GM21786 (cell line): ENCODE data around the gene PARVA.

ENCODE experiments used
- ATAC-seq: cut with Tn5 transposase; IDR thresholded peaks from one replicate; pipeline ENCODE4 v1.9.1; 2021; ENCODE audit not compliant: unreplicated experiment

The PARVA gene

DNA sequence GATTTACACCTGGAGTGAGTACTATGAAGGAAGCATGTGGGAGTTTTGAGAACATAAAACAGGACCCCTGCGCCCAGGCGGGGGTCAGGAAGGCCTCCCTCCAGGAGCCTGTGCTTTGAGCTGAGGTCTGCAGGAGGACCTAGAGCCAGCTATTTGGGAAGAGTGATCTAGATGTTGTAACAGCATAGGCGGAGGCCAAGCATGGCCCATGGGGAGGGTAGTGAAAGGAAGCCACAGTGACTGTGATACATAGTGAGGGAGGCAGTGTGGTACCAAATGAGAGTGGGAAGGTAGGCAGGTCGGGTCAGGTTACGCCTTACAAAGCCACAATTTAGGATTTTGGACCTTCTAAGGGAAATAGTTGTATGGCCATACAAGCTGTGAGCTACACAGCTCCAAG is 147.5 kb downstream of the PARVA start:
- ATAC-seq: no peak

DNA sequence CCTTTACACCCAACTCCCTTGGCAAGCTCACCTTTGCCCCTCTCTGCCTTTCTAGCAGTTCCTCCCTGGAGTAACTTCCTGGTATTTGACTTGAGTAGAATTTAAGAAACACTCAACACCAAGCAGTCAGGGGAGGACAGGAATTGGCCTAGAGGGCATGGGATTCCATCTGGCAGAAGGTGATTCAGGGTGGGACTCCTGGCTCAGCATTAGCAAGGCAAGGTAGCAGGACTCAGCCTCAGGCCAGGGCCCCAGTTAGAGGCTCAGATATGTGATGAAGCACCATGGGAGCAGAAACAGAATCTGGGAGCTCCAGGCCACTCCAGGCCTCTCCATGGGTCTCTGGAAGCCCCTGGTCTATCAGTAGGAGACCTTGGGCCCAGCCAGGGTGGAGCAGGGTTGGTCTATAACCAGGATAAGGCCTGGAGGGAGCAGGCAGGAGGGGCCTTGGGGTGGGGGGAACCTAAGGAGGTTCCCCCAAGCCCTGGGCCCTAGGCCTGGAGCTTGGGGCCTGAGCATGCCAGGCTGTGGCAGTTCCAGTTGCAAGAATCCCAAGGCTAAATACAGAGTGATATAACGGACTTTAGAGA is 148.2 kb downstream of the PARVA start:
- ATAC-seq: no peak

DNA sequence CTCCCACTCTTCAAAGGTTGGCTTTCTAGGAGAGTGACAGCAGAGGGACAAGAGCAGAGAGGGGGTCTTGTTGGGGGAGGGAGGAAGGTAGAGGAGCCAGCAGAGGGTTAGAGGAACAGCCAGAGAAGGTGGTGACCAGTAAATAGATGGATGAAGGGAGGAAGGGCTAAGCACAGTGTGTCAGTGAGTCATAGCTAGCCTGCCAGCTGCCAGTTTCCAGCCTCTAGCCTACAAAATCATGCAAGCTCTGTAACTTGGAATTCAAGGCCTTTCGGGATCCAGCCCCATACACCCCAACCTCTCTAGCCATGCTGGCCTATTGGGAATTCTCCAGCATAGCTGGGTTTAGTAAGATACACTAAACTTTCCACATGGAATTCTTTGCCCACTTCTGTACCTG is 149.4 kb downstream of the PARVA start:
- no peak for ATAC-seq

DNA sequence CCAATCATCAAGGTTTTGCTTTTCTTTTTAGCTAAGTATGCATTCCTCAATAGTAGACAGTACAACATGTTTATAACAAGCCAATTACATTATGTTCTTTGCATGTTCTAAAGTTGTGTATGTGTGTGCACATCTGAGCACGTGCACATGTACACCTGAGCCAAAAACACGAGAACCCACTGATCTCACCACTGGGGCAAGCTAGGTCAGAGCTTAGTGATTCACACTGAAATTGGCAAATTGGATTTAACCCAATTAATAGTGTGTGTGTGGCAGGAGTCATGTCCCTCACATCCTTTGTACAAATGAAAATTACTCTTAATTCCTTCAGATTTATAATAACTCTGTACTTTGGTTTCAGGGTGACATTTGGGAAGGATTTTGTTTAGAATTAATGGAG is 151.1 kb downstream of the PARVA start:
- ATAC-seq: no peak

DNA sequence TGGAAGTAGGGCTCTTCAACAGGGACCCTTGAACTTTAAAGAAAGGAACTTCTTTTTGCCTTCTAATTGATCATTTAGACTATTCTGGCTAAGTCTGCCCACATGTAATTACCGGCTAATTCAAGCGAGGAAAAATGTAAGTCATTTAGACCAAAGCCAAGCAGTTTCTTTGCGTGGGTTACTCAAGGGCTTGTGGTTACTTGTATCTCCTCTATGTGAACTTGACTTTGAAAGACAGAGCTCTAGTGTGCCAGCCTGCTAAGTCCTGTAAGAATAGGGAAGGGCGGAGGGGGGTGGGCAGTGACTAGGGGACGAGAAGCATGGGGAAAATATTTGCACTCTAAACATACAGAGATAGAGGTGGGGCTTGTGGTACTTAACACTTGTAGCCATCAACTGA is 151.7 kb downstream of the PARVA start:
- ATAC-seq: no peak

DNA sequence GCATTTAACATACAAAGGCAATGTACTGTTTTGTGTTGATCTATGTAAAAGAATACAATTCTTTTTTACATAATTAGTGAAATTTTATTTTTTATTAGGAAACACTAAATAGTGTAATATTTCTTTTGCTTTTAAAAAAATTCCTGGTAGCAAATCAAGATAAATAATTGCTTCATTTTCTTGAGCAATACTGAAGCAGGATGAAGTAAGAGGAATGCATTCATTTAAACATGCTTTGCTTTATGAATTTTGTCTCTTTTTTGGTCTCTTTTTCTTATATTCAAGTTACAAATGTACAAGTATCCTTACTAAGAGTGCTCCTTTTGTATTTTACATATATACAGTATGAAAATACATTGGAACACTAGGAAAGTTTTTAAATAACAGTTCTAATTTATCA is 152.4 kb downstream of the PARVA start:
- ATAC-seq: no peak

DNA sequence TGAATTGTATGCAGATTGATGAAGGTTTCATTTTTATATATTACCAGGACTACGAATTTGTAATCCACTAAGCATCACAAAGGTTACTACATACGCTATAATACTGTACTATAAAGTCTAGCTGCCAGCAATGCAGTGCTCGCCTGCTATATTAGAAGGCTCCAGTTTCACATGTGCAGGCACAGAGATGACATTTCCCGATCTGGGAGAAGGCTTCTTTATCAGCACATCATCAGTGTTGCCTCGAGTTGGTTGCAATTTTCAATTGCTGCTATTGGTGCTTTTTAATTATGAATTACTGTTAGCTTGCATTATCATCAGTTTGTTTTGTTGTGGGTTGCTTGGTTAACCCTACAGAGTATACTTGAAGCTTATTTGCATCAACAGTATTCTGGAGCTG is 153.6 kb downstream of the PARVA start:
- no peak for ATAC-seq

DNA sequence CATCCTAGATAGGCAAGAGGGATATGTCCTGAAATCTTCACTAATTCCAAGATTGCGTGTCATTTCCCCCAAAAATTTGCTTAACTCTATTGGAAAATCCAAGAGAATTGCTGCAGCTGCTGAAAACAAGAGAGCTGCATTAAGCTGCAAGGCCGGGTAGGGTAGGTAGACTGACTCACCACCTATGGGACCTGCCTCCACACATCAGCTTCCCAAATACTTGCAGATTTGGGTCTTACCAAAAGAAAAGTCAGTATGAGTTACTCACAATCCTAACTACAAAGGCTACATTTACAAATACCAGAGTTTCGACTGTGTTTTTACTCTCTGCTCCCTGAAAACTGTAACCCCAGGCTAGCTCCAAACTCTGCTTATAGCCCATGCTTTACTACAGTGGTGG is 154.3 kb downstream of the PARVA start:
- no peak for ATAC-seq

DNA sequence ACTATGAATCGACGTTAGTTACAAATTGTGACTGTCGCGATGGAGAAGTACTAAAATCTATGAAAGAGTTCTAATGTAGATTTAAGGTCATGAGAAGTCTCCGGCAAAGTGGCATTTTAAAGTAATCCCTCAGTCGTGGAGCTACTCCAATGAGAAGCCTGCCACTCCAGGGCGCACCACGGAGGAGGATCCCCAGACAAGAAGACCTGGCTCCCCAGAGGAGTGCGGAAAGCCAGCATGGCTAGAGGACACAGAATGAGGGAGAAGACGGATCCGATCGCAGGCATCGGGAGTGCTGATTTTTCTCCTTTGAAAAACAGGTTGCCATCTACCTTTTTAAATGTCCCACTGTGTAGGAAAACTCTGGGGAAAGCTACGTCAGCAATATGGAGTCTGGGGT is 155.2 kb downstream of the PARVA start:
- no peak for ATAC-seq

DNA sequence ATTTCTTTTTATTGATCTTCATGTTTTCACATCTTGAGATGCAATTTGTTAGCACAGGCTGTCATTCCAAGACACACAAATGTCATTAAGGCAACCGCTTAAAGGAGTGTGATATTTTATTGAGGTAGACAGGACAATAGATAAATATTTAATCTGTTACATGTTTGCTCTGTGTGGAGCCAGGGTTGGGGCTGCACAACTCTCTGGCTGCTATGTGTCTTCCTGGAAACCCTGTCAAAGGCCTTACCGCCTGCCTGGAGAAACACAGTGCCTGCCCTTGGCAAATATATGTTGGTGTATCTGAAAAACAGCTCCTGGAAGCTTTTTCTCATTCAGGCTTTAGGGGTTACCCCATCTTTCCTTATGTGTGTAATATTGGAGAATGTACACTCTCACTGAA is 157.2 kb downstream of the PARVA start:
- ATAC-seq: no peak

DNA sequence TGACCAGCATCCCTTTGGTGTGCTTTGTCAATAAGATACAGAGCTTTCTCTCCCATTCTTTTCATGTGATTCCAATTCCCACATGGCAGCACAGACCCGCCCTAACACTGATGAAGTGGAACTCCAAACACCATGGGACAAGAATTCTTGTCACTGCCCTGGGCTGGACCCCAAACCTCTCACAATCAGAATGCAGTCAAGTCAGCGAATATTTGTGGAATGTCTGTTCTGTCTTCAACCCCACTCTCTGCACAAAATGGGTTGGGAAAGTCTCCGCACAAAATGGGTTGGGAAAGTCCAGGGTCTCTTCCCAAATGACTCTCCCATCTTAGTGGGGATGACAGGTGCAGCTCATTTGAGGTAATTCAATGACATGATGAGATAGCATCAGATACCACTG is 157.9 kb downstream of the PARVA start:
- no peak for ATAC-seq

DNA sequence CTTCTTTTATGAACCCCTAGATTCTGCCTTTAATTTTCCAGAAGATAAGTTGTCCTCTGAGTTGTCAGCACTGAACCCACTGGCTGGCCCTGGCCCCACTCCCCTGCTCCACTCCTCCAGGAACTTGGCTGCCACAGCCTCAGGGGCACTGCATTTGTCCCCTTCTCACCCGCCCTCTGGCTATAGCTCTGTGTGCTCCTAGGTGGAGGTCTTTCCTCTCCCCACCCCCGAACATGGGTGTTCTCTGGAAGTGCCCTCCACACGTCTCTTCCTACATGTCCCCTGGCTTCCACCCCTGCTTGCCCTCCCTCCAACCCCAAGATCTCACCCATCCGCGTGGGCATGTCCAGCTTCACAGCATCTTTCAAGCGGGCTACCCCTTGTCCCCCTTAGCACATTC is 159.2 kb downstream of the PARVA start:
- ATAC-seq: no peak

DNA sequence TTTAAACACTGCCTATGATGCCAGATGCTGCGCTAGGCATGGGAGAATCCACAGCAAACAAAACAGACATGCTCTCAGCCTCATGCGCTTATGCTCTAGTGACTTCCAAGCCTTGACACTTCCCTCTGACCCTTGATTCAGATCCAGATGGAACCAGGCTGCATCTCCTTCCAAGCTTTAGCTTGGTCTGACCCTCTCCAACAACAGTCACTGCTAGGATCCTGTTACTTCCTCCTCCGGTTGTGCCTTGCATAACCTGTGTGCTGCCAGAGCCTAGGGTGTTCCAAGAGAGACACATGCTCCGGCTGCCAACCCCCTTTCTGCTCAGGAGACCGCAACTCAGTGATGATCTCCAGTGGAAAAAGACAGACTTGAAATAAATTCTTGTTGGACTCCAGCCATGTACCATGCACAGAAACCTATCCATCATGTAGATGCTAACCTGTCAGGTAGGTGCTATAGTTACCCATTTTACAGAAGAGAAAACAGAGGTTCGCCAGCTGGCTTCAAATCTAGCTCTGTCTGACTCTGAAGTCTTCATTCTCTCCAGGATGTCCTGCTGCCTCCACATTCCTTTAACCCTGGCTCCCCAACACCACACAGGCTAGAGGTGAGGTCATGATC is 160.5 kb downstream of the PARVA start:
- ATAC-seq: no peak

DNA sequence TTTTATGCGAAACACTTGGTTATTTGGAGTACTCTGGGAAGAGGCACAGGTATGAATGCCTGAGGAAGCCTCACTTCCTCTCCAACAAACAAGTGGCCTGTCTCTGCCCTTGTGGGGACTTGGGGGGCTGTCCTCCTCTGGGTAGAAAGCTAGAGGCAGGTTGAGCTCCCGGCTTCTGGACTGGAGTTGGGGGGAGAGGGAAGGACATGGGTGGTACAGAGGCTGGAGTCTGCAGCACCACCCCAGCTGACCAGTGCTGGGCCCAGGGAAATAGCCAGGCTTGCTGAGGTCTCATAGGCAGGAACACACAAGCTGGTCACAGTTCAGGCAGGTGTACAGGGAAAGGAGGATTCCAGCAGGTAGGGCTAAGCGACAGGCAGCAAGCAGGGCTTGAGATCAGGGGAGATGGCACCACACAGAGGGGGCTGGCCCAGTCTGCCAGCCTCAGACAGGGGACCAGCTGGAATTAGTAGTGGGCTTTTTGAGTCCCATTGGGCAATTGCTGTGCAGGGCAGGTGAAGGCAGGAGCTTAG is 161.6 kb downstream of the PARVA start:
- no peak for ATAC-seq

DNA sequence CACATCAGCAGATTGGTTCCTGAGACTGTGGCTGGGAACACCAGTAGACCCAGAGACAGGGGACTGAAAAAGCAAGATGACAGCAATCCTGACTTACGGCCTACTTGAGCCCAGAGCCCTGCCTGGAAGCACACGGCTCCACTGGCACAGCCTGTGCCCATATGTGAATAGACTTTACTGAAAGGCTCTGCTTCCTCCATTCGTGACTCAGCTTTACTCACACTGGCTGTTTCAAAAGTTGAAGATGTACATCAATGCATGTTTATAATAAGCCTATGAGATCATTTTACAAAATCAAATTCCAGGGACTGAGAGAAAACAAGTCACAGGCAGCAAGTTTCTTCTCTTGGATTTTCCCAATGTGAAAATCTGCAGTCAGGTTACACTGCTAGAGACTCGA is 162.2 kb downstream of the PARVA start:
- ATAC-seq: no peak

DNA sequence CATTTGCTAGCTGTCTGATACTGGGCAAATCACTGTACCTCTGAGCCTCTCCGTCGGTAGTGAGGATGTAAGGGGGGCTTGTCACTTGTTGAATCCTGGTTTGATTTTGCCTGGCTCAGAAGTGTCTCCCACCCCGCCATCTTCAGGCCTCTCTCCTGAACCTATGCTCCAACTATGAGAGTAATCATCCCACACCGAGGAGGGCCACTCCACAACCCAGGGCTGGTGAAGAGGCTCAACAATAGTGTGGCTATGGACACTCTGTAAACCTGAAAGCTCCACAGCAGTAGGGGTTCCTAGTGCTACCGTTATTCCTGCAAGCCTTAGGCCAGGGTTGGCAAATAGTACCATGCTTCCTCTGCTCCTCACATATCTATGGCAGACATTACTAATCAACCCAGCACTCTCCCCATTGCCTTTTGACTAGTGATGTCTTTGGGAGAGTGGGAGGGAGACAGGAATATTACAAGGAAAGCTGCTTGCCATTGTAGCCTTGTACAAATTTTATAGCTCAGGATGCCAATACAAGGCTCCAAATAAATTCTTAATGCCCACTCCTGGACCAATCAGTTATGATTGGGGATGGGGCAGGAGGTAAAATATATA is 162.8 kb downstream of the PARVA start:
- ATAC-seq: no peak

DNA sequence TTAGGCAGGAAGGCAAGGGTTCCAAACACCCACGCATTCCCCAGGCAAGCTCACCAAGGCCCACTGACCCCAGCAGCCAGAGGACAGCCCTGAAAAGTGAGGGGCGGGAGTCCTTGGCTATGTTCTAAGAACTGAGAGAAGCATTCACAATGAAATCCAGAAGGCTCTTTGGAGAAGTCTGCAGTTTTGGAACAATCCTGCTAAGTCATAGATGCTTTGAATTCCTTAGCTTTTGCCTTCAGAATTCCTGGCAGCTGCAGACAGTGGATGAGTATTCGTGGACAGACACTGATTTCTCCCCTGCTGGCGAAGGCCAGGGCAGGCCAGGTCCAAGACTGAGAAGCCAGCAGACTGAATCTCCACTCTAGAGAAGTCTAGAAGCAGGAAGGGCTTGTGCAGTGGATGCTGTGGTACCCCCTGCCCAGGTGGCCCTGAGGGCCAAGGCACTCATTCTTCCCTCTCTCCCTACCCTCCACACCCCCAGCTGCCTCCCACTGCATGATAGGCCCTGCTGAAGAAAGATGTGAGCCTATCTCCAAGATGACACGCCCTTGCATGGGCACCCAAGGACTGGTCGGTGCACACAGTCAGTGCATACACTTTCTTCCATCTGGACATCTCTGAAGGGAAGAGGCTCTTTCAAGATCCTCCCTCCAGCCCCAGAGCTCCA is 163.7 kb downstream of the PARVA start:
- ATAC-seq: no peak

DNA sequence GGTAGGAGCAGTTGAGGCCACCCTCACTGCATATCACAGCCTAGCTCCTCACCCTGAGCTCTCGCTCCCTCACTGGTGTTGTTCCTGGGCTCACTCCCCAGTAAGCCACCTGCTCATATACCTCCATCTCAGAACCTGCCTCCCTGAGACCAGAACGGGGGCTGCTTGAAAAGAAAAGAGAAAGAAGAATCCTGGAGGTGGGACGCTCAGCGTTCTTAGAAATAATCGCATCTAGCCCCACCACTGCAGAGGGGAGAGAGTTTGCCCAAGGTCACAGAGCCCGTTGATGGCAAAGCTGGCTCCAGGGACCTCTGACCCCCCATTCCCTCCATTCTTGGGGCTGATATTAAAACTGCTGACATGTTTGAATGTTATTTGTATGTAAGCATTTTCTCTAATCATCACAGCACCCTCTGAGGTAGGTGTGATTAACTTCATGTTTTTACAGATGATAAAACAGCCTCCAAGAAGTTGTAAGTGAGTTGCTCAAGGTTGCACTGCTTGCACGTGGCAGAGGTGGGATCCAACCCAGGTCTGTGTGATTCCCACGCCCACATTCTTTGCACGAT is 164.3 kb downstream of the PARVA start:
- ATAC-seq: no peak

DNA sequence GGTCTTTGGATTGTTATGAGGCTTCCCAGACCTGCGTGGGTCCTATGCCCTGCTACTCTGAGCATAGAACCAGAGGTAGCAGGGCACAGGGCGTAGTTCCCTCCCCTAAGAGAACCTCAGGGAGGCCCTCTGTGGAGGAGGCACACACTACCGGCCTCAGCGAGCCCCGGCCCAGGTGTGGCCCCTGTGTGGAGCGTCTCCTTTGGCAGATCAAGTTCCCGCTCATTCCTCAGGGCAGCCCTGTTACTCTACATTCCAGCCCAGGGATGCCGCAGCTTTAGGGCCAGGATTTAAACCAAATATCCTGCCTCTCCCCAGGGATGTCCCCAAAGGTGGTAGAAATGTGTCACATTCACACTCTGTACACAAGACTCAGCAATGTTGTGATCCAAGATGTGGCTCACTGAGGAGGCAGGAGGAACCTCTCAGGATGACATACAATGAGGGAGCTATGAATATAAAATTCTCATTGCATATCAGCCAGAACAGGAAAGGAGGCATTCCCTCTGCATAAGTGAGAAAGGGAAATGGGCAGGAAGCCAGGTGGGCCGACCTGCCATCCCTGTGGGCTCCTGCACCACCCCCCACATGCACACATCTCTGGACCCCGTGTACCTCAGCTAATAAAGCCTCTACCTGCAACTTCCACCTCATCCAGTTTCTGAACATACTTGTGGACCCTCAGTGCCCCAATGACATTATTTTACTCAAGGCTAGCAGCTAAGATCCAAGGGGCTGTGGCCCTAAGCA is 165.0 kb downstream of the PARVA start:
- no peak for ATAC-seq

DNA sequence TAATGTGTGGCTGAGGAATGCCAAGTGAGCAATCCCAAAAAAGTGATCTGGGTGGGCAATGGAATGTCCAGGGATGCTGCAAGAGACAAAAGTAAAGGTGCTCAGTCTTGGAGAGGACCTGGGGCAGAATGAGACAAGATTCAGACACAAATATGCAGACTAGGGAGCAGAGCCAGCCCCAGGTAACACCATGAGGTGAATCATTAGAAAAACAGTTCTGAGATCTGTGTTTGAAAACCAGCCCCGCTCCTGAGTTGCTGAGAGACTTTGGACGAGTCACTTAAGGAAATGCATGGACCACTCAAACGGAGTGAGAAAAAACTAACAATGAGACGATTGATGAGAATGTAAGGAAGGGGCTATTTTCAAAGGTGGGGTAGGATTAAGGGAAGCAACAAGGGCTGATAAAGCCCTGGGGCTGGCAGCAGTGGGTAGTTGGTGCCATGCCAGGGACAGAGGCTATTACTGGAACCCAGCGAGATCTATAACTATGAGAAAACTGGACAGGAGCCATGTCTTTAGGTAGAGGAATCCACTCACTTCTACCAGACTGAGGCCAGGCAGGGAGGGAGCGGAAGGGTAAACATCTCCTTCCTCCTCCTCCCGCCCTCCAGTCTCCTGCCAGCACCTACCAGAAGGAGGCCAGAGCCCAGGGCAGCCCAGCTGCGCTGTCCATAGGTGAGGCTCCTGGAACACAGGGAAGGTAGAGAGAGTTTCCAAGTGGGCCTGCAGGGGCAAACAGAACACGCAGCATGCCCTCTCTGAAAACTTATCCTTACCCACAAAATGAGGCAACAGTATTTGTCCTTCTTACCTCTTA is 166.4 kb downstream of the PARVA start:
- no peak for ATAC-seq
